Inflammatory macrophage treated with lipopolysaccharide for 4 hours (primary cell): ENCODE results near the gene TRABD2B.
A peak's percentile ranks its signal among the peaks of the same experiment; 100 is the strongest.

Experiments used
- DNase-seq: peaks from one replicate; pipeline ENCODE4 v3.0.0-alpha.2; 2020

TRABD2B gene

GRCh38 chr1:47903723-47904122, 93.5 kb downstream of the TRABD2B start:
- no peak for DNase-seq

- no peak for DNase-seq
These were observed 96.1 kb downstream of the TRABD2B start for GRCh38 chr1:47901001-47901575.

GRCh38 chr1:47898133-47898845, 98.9 kb downstream of the TRABD2B start:
- DNase-seq: no peak

GRCh38 chr1:47895279-47896125, 101.7 kb downstream of the TRABD2B start:
- no peak for DNase-seq

- peak; percentile 70 for DNase-seq
These were observed 102.5 kb downstream of the TRABD2B start for GRCh38 chr1:47894410-47895278.

- no peak for DNase-seq
These were observed 103.8 kb downstream of the TRABD2B start for GRCh38 chr1:47893412-47893811.

GRCh38 chr1:47890779-47891178, 106.4 kb downstream of the TRABD2B start:
- no peak for DNase-seq

GRCh38 chr1:47888294-47888629, 108.9 kb downstream of the TRABD2B start:
- no peak for DNase-seq

GRCh38 chr1:47887475-47888293, 109.5 kb downstream of the TRABD2B start:
- no peak for DNase-seq

- no peak for DNase-seq
These were observed 110.1 kb downstream of the TRABD2B start for GRCh38 chr1:47887060-47887459.

GRCh38 chr1:47886141-47886540, 111.0 kb downstream of the TRABD2B start:
- no peak for DNase-seq

GRCh38 chr1:47885062-47885830, 111.9 kb downstream of the TRABD2B start:
- DNase-seq: no peak

GRCh38 chr1:47883963-47884362, 113.2 kb downstream of the TRABD2B start:
- no peak for DNase-seq

- DNase-seq: no peak
These were observed 115.4 kb downstream of the TRABD2B start for GRCh38 chr1:47881505-47882442.

- no peak for DNase-seq
These were observed 120.6 kb downstream of the TRABD2B start for GRCh38 chr1:47876587-47876963.

- no peak for DNase-seq
These were observed 121.2 kb downstream of the TRABD2B start for GRCh38 chr1:47875831-47876586.

GRCh38 chr1:47875036-47875435, 122.1 kb downstream of the TRABD2B start:
- DNase-seq: no peak

GRCh38 chr1:47873337-47873736, 123.8 kb downstream of the TRABD2B start:
- DNase-seq: no peak

GRCh38 chr1:47872886-47873285, 124.3 kb downstream of the TRABD2B start:
- DNase-seq: no peak
